Lower leg skin (tissue), 4 donors: ENCODE results near the gene NLRX1. TPM values are rescaled to one million over a fixed set of nuclear protein-coding genes. Genes with fewer than 3 reads are reported as not detected.

Source experiments
- DNase-seq, 2 donors: peaks; one replicate each; pipeline ENCODE4 v3.0.0-alpha.2; 2019; ENCODE audit warnings: low spot score in 2 of 2
- H3K4me3 ChIP-seq: fragments of 200-600 bp; sonication (generic); 2 replicates; pipeline ENCODE4 v1.5.1; 2017; ENCODE audit warnings: mild to moderate bottlenecking, low read depth; ENCODE audit not compliant: poor library complexity, severe bottlenecking
- CTCF ChIP-seq, 3 donors: fragments of 450-650 bp; IDR thresholded peaks; one replicate each; pipeline ENCODE4 v1.5.1; 2016; ENCODE audit warnings: antibody characterized with exemption in 3 of 3, mild to moderate bottlenecking in 3 of 3, moderate library complexity in 2 of 3
- POLR2A ChIP-seq, 2 donors: fragments of 450-650 bp; IDR thresholded peaks; one replicate each; pipeline ENCODE4 v1.6.1; 2016 to 2017; ENCODE audit warnings: antibody characterized with exemption in 2 of 2, mild to moderate bottlenecking in 1 of 2, moderate library complexity in 1 of 2
- WGBS, 2 donors: methylation state at CpG; one replicate each; pipeline ENCODE4 v1.1.5; 2018; 5-methylcytosine and 5-hydroxymethylcytosine counted together
- intact Hi-C: fragments of 100-400 bp; cut with DNase I; formaldehyde crosslinking; loops from one replicate; pipeline ENCODE4 v1.15.0; 2023; ENCODE audit warnings: low total_unique reads
- total RNA-seq, 4 donors: library from RNA; depleted of rRNA; stranded (reverse); fragments of >200 nt; gene quantifications; one replicate each; pipeline ENCODE4 v1.1.0, GENCODE V29; 2016

NLRX1 gene
- total RNA-seq, 4 donors from 2014 or later: 31.4 to 58.0 (median 47.1) TPM

GRCh38 chr11:119229288-119229672 is 60.8 kb downstream of the NLRX1 start:
- no peak overlapping the region for H3K4me3 ChIP-seq
- WGBS, 2 donors: 83% methylated on average over 3 of the region's 3 CpGs
- DNase-seq: no peak
- TF ChIP-seq CTCF (IDR thresholded peaks at IDR 0.05) (no peak), POLR2A (IDR thresholded peaks at IDR 0.05) (no peak)
- intact Hi-C loops: no loop called here

GRCh38 chr11:119229741-119230140 is 61.2 kb downstream of the NLRX1 start:
- no peak overlapping the region for H3K4me3 ChIP-seq
- TF ChIP-seq CTCF (IDR thresholded peaks at IDR 0.05) (no peak), POLR2A (IDR thresholded peaks at IDR 0.05) (no peak)
- WGBS, 2 donors: 74 to 76% methylated on average over 4 of the region's 4 CpGs
- no peak for DNase-seq
- intact Hi-C loops: no loop called here

Other genes with a start within 250 kb of the NLRX1 start
- gene BCL9L, start 242.8 kb upstream of the NLRX1 start, total RNA-seq: 10 to 100 TPM; 34.5 to 59.4 (median 45.8) TPM
- gene UPK2, start 212.4 kb upstream of the NLRX1 start, total RNA-seq: not detected
- gene FOXR1, start 197.0 kb upstream of the NLRX1 start, total RNA-seq: not detected
- 10 to 100 TPM; 21.2 to 66.8 (median 39.9) TPM for gene CENATAC, start 170.6 kb upstream of the NLRX1 start, total RNA-seq
- gene RPS25, start 150.4 kb upstream of the NLRX1 start, total RNA-seq: 1,000 to 10,000 TPM; 1,252 to 2,859 (median 1,930) TPM
- 10 to 100 TPM; 40.3 to 53.4 (median 52.2) TPM for gene TRAPPC4, start 150.0 kb upstream of the NLRX1 start, total RNA-seq
- 10 to 100 TPM; 14.0 to 25.4 (median 19.5) TPM for gene SLC37A4, start 137.8 kb upstream of the NLRX1 start, total RNA-seq
- gene HYOU1, start 111.5 kb upstream of the NLRX1 start, total RNA-seq: 10 to 100 TPM; 21.8 to 47.0 (median 33.0) TPM
- gene VPS11, start 100.9 kb upstream of the NLRX1 start, total RNA-seq: 10 to 100 TPM; 30.2 to 44.1 (median 41.3) TPM
- gene HMBS, start 83.8 kb upstream of the NLRX1 start, total RNA-seq: 10 to 100 TPM in 3 of 4 donors, 1 to 10 TPM in 1; 8.8 to 11.9 (median 11.1) TPM
- gene DPAGT1, start 66.9 kb upstream of the NLRX1 start, total RNA-seq: 10 to 100 TPM; 18.9 to 46.9 (median 27.5) TPM
- gene C2CD2L, start 61.4 kb upstream of the NLRX1 start, total RNA-seq: 10 to 100 TPM; 16.8 to 27.2 (median 22.6) TPM
- gene HINFP, start 47.1 kb upstream of the NLRX1 start, total RNA-seq: 10 to 100 TPM; 15.0 to 39.6 (median 31.2) TPM
- gene ABCG4, start 19.7 kb upstream of the NLRX1 start, total RNA-seq: 1 to 10 TPM in 1 of 4 donors, under 1 TPM in 3; 0.52 to 1.1 (median 0.67) TPM
- under 1 TPM in 2 of 4 donors, not detected in 2; 0.27 to 0.53 TPM for gene NHERF4, start 16.8 kb downstream of the NLRX1 start, total RNA-seq
- gene CBL, start 37.6 kb downstream of the NLRX1 start, total RNA-seq: 10 to 100 TPM; 11.7 to 14.6 (median 14.0) TPM
- gene MCAM, start 148.4 kb downstream of the NLRX1 start, total RNA-seq: 100 to 1,000 TPM; 103 to 198 (median 183) TPM
- 10 to 100 TPM in 3 of 4 donors, 1 to 10 TPM in 1; 6.7 to 16.8 (median 13.1) TPM for gene RNF26, start 165.8 kb downstream of the NLRX1 start, total RNA-seq
- 10 to 100 TPM in 1 of 4 donors, 1 to 10 TPM in 3; 4.2 to 14.3 (median 8.6) TPM for gene C1QTNF5, start 172.2 kb downstream of the NLRX1 start, total RNA-seq
- gene MFRP, start 178.0 kb downstream of the NLRX1 start, total RNA-seq: not detected
- 10 to 100 TPM; 15.0 to 35.6 (median 18.1) TPM for gene USP2, start 213.0 kb downstream of the NLRX1 start, total RNA-seq